HCT116 (cell line): ENCODE measurements around the gene CXCL10. TPM values are rescaled to one million over a fixed set of nuclear protein-coding genes. Genes with fewer than 3 reads are reported as not detected.

Source experiments
- ATAC-seq: fragments of 200-7000 bp; cut with Tn5 transposase; 2 replicates; pipeline ENCODE4 v1.9.1; 2020; ENCODE audit warnings: mild to moderate bottlenecking, moderate library complexity
- BruUV-seq: library from RNA; stranded (reverse); fragments of 400-500 nt; replicated peaks from 2 replicates; lab custom pipeline; 2021; lab: Mats Ljungman, UMichigan
- CTCF ChIA-PET: fragments of 300-600 bp; sonication (Branson Sonifier 250); formaldehyde crosslinking; loops from one replicate; lab custom pipeline; 2021; ENCODE audit warnings: antibody characterized with exemption; lab: Charles Lee
- POLR2A ChIA-PET: fragments of 300-600, 350-600 bp; sonication (Branson Sonifier 250); formaldehyde crosslinking; loops from one replicate; lab custom pipeline; 2021; ENCODE audit warnings: antibody characterized with exemption; lab: Charles Lee
- RAD21 ChIA-PET, 2 experiments: fragments of 300-600 bp; sonication (Branson Sonifier 250); formaldehyde crosslinking; loops; one replicate each; lab custom pipeline; 2023; ENCODE audit warnings: low total read pairs in 2 of 2; ENCODE audit not compliant: uncharacterized antibody in 2 of 2, unreplicated experiment in 2 of 2, low non-redundant PET in 1 of 2; lab: Charles Lee
- DNase-seq: peaks from one replicate; pipeline ENCODE4 v3.0.0-alpha.2; 2010; ENCODE audit warnings: low read depth, low spot score
- H2AFZ ChIP-seq: fragments of 200-600 bp; shearing (Covaris generic), sonication (generic); 2 replicates; pipeline ENCODE4 v1.6.1; 2017; ENCODE audit warnings: low read depth, mixed run types, mixed read lengths, antibody characterized with exemption, low read length; ENCODE audit not compliant: poor library complexity, severe bottlenecking
- H3K27ac ChIP-seq: 2 replicates; pipeline ENCODE4 v1.5.1; 2012; ENCODE audit warnings: low read depth, low read length
- H3K27me3 ChIP-seq: fragments of 200-600 bp; sonication (generic); 2 replicates; pipeline ENCODE4 v1.6.1; 2016; ENCODE audit warnings: mixed run types, low read length, mixed read lengths; ENCODE audit not compliant: insufficient read depth
- H3K36me3 ChIP-seq, 2 experiments: fragments of 200-500 bp in 1 of 2; fragments of 200-600 bp in 1 of 2; sonication (Bioruptor generic) in 1 of 2; sonication (generic) in 1 of 2; 2 replicates each; pipeline versions ENCODE4 v1.5.1 to v1.6.1; 2014 to 2016; ENCODE audit warnings: low read length in 2 of 2, inconsistent platforms in 1 of 2, mixed read lengths in 1 of 2, mixed run types in 1 of 2; ENCODE audit not compliant: insufficient read depth in 2 of 2, control insufficient read depth in 1 of 2
- H3K4me1 ChIP-seq, 2 experiments: fragments of 200-600 bp in 1 of 2; sonication (generic) in 1 of 2; 2 replicates each; pipeline versions ENCODE4 v1.5.1 to v1.6.1; 2012 to 2017; ENCODE audit warnings: low read length in 2 of 2, inconsistent platforms in 1 of 2, mild to moderate bottlenecking in 1 of 2, mixed read lengths in 1 of 2, mixed run types in 1 of 2, moderate library complexity in 1 of 2; ENCODE audit not compliant: insufficient read depth in 2 of 2, control insufficient read depth in 1 of 2
- H3K4me2 ChIP-seq: fragments of 200-600 bp; sonication (generic); 2 replicates; pipeline ENCODE4 v1.6.1; 2017; ENCODE audit warnings: mixed run types, low read length, mixed read lengths
- H3K4me3 ChIP-seq, 2 experiments: fragments of 200-600 bp in 1 of 2; sonication (generic) in 1 of 2; replicated peaks in 1 of 2; 2 replicates each; pipeline ENCODE4 v1.5.1; 2011 to 2016; ENCODE audit warnings: low read length in 2 of 2, control low read depth in 1 of 2, low read depth in 1 of 2, mild to moderate bottlenecking in 1 of 2, mixed read lengths in 1 of 2, mixed run types in 1 of 2
- H3K79me2 ChIP-seq: fragments of 200-600 bp; sonication (generic); 2 replicates; pipeline ENCODE4 v1.6.1; 2017; ENCODE audit warnings: mild to moderate bottlenecking, mixed run types, low read length, moderate library complexity, mixed read lengths; ENCODE audit not compliant: insufficient read depth
- H3K9ac ChIP-seq: fragments of 200-600 bp; sonication (generic); 2 replicates; pipeline ENCODE4 v1.6.1; 2016; ENCODE audit warnings: low read length, mixed read lengths
- H3K9me2 ChIP-seq: fragments of 200-600 bp; sonication (generic), shearing (Covaris generic); 2 replicates; pipeline ENCODE4 v1.6.1; 2017; ENCODE audit warnings: mixed run types, mild to moderate bottlenecking, moderate library complexity; ENCODE audit not compliant: insufficient read depth
- H3K9me3 ChIP-seq, 2 experiments: fragments of 200-500 bp in 1 of 2; fragments of 200-600 bp in 1 of 2; sonication (Bioruptor generic) in 1 of 2; sonication (generic) in 1 of 2; 2 replicates each; pipeline ENCODE4 v1.6.1; 2014 to 2017; ENCODE audit warnings: low read length in 2 of 2, mixed read lengths in 2 of 2, inconsistent platforms in 1 of 2, low read depth in 1 of 2, mild to moderate bottlenecking in 1 of 2, mixed run types in 1 of 2, moderate library complexity in 1 of 2; ENCODE audit not compliant: control insufficient read depth in 1 of 2, insufficient read depth in 1 of 2
- H4K20me1 ChIP-seq: fragments of 200-600 bp; sonication (generic), shearing (Covaris generic); 2 replicates; pipeline ENCODE4 v1.6.1; 2017; ENCODE audit warnings: mixed run types, mild to moderate bottlenecking, moderate library complexity; ENCODE audit not compliant: insufficient read depth
- CBX3 ChIP-seq: IDR thresholded peaks from 2 replicates; pipeline ENCODE4 v1.6.1; 2012; ENCODE audit warnings: low read depth
- POLR2A ChIP-seq: IDR thresholded peaks from 2 replicates; pipeline ENCODE4 v1.7.0; 2011; ENCODE audit warnings: borderline replicate concordance; ENCODE audit not compliant: insufficient read depth, insufficient read length; ENCODE audit errors: extremely low read depth
- POLR2AphosphoS5 ChIP-seq: IDR thresholded peaks from 2 replicates; pipeline ENCODE4 v1.6.1; 2011; ENCODE audit warnings: mild to moderate bottlenecking, low read depth, low read length, moderate library complexity
- intact Hi-C: fragments of 100-400 bp; cut with micrococcal nuclease; formaldehyde crosslinking; loops from 2 replicates; pipeline ENCODE4 v1.10.0; 2022
- total RNA-seq: library from RNA; stranded (reverse); gene quantifications from one replicate; pipeline ENCODE4 v1.2.1, GENCODE V29; 2021; ENCODE audit not compliant: unreplicated experiment
- TF ChIP-seq, protein P1 (sequence below): IDR thresholded peaks from 2 replicates; pipeline ENCODE4 v1.6.1; 2012; ENCODE audit warnings: low read depth

The CXCL10 gene
- total RNA-seq, 1 experiment from 2014 or later: not detected

GRCh38 chr4:76013540-76013939 lies 9.8 kb downstream of the CXCL10 start (continued):
- TF ChIP-seq, protein P1, sequence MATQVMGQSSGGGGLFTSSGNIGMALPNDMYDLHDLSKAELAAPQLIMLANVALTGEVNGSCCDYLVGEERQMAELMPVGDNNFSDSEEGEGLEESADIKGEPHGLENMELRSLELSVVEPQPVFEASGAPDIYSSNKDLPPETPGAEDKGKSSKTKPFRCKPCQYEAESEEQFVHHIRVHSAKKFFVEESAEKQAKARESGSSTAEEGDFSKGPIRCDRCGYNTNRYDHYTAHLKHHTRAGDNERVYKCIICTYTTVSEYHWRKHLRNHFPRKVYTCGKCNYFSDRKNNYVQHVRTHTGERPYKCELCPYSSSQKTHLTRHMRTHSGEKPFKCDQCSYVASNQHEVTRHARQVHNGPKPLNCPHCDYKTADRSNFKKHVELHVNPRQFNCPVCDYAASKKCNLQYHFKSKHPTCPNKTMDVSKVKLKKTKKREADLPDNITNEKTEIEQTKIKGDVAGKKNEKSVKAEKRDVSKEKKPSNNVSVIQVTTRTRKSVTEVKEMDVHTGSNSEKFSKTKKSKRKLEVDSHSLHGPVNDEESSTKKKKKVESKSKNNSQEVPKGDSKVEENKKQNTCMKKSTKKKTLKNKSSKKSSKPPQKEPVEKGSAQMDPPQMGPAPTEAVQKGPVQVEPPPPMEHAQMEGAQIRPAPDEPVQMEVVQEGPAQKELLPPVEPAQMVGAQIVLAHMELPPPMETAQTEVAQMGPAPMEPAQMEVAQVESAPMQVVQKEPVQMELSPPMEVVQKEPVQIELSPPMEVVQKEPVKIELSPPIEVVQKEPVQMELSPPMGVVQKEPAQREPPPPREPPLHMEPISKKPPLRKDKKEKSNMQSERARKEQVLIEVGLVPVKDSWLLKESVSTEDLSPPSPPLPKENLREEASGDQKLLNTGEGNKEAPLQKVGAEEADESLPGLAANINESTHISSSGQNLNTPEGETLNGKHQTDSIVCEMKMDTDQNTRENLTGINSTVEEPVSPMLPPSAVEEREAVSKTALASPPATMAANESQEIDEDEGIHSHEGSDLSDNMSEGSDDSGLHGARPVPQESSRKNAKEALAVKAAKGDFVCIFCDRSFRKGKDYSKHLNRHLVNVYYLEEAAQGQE: no peak
- TF ChIP-seq CBX3 (no peak), POLR2A (no peak)

DNA sequence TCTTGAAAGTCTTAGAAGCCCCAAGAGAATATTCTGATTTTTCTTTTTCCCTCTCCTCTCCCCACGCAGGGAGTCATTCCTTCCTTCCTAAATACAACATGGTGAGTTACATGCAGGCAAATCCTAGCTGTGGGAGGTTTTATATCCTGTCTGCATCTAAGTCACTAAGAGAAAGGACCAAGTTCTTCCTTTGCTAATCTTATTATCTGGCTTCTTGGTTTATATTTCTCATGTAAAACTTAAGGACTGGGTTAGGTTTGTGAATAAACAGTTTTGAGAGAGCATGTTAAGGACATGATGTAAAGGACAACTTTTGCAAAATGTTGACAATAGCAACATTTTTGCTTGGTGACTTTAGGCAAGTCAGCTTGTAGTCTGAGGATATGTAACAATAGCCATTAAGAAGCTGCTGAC lies 10.9 kb downstream of the CXCL10 start:
- no peak overlapping the region for H3K9ac ChIP-seq
- TF ChIP-seq POLR2AphosphoS5 (no peak), CBX3 (no peak)
- no peaks in the 10 kb centered on the region for H3K36me3 ChIP-seq
- RAD21 ChIA-PET: no interaction called here
- H3K79me2 ChIP-seq: no peaks in the 10 kb centered on the region
- H3K4me1 ChIP-seq: peaks cover 0 to 5% of the 10 kb centered on the region in 2 experiments; a peak in 1 of 4 replicates
- CTCF ChIA-PET: no interaction called here
- intact Hi-C loops: no loop called here
- no peak overlapping the region for H2AFZ ChIP-seq
- no peak overlapping the region for H3K27ac ChIP-seq
- H3K9me3 ChIP-seq: no peaks in the 10 kb centered on the region
- no peak overlapping the region for H3K4me3 ChIP-seq
- no peaks in the 10 kb centered on the region for H4K20me1 ChIP-seq
- POLR2A ChIA-PET: no interaction called here
- H3K4me2 ChIP-seq: no peak overlapping the region
- ATAC-seq: no peak
- H3K27me3 ChIP-seq: no peaks in the 10 kb centered on the region
- no TSS peak for BruUV-seq
- H3K9me2 ChIP-seq: no peaks in the 10 kb centered on the region
- DNase-seq: no peak
